PC-9 (cell line): ENCODE results near the gene SHISA4.

Source experiments
- CTCF ChIP-seq: fragments of 200-600 bp; sonication (generic); conservative IDR thresholded peaks from 2 replicates; pipeline ENCODE4 v1.6.1; 2017; ENCODE audit warnings: mixed run types, antibody characterized with exemption, mild to moderate bottlenecking, moderate library complexity
- EZH2 ChIP-seq: fragments of 200-600 bp; sonication (generic); IDR thresholded peaks from 2 replicates; pipeline ENCODE4 v1.8.0; 2017; ENCODE audit warnings: antibody characterized with exemption, low read depth

GRCh38 chr1:201890223-201890622, 1.5 kb downstream of the SHISA4 start:
- TF ChIP-seq CTCF (no peak), EZH2 (no peak)
